ENCODE results near the gene SDK1.

DNA sequence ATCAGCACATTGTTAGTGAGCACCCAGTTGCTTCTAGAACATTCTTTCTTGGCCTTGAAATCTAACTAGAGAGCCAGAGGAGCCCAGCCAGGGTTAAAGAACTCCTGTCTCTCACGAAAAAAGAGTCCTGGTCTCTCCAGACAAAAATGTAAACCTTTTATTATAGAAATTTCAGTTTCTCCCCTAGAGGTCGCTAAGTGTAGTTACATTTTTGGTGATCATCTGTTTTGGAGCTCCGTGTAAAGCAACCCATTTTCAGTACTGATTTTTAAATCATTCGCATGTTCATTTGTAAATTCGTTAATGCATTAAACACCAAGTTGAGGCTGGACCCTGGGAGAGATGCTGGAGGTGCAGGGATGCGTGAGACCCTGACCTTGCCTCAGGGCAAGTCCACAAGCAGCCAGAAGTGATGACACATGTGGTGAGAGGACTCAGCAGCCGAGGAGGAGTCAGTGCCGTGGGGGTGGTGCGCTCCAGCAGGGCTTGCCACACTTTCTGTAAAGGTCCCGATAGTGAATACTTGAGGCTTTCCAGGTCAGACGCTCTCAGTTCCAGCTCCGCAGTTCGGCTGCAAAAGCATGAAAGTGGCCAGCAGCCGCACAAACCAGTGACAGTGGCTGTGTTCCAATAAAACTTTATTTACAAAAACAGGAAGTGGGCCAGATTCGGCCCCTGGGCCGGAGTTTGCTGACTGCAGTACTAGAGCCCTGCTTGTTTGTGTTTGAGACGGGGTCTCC, 802.5 kb downstream of the SDK1 start:
- TF ChIP-seq, protein P1, sequence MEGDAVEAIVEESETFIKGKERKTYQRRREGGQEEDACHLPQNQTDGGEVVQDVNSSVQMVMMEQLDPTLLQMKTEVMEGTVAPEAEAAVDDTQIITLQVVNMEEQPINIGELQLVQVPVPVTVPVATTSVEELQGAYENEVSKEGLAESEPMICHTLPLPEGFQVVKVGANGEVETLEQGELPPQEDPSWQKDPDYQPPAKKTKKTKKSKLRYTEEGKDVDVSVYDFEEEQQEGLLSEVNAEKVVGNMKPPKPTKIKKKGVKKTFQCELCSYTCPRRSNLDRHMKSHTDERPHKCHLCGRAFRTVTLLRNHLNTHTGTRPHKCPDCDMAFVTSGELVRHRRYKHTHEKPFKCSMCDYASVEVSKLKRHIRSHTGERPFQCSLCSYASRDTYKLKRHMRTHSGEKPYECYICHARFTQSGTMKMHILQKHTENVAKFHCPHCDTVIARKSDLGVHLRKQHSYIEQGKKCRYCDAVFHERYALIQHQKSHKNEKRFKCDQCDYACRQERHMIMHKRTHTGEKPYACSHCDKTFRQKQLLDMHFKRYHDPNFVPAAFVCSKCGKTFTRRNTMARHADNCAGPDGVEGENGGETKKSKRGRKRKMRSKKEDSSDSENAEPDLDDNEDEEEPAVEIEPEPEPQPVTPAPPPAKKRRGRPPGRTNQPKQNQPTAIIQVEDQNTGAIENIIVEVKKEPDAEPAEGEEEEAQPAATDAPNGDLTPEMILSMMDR (conservative IDR thresholded peaks at IDR 0.05; ENCODE audit: low read depth in 2 of 2), result peak; percentile 39 to 60
- TF ChIP-seq EZH2phosphoT487 (IDR thresholded peaks at IDR 0.05; ENCODE audit: unreplicated experiment) (no peak), NANOG (IDR thresholded peaks at IDR 0.05; ENCODE audit: borderline replicate concordance) (no peak), STAT1 (IDR thresholded peaks at IDR 0.05; ENCODE audit: unreplicated experiment) (no peak)
- TF ChIP-seq, protein P2, sequence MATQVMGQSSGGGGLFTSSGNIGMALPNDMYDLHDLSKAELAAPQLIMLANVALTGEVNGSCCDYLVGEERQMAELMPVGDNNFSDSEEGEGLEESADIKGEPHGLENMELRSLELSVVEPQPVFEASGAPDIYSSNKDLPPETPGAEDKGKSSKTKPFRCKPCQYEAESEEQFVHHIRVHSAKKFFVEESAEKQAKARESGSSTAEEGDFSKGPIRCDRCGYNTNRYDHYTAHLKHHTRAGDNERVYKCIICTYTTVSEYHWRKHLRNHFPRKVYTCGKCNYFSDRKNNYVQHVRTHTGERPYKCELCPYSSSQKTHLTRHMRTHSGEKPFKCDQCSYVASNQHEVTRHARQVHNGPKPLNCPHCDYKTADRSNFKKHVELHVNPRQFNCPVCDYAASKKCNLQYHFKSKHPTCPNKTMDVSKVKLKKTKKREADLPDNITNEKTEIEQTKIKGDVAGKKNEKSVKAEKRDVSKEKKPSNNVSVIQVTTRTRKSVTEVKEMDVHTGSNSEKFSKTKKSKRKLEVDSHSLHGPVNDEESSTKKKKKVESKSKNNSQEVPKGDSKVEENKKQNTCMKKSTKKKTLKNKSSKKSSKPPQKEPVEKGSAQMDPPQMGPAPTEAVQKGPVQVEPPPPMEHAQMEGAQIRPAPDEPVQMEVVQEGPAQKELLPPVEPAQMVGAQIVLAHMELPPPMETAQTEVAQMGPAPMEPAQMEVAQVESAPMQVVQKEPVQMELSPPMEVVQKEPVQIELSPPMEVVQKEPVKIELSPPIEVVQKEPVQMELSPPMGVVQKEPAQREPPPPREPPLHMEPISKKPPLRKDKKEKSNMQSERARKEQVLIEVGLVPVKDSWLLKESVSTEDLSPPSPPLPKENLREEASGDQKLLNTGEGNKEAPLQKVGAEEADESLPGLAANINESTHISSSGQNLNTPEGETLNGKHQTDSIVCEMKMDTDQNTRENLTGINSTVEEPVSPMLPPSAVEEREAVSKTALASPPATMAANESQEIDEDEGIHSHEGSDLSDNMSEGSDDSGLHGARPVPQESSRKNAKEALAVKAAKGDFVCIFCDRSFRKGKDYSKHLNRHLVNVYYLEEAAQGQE (IDR thresholded peaks at IDR 0.05; ENCODE audit: unreplicated experiment), result no peak

All from GM23338 (cell line).